Measurements from ENCODE around the gene MDFIC.

MDFIC gene

GRCh38 chr7:114957444-114957843, 35.5 kb downstream of the MDFIC start:
- no peak for DNase-seq

- no peak for DNase-seq
Measured at GRCh38 chr7:114959931-114960330, 38.0 kb downstream of the MDFIC start.

- no peak for DNase-seq
Measured at GRCh38 chr7:114962441-114962840, 40.5 kb downstream of the MDFIC start.

- DNase-seq = no peak
Measured at GRCh38 chr7:114966156-114966555, 44.3 kb downstream of the MDFIC start.

- no peak for DNase-seq
Measured at GRCh38 chr7:114969096-114969495, 47.2 kb downstream of the MDFIC start.

GRCh38 chr7:114970308-114970707, 48.4 kb downstream of the MDFIC start:
- no peak for DNase-seq

- no peak for DNase-seq
Measured at GRCh38 chr7:114970732-114971131, 48.8 kb downstream of the MDFIC start.

- no peak for DNase-seq
Measured at GRCh38 chr7:114972567-114972966, 50.7 kb downstream of the MDFIC start.

GRCh38 chr7:114973147-114973546, 51.3 kb downstream of the MDFIC start:
- no peak for DNase-seq

GRCh38 chr7:114975401-114975800, 53.5 kb downstream of the MDFIC start:
- no peak for DNase-seq

GRCh38 chr7:114976666-114977065, 54.8 kb downstream of the MDFIC start:
- no peak for DNase-seq

- no peak for DNase-seq
Measured at GRCh38 chr7:114977277-114977676, 55.4 kb downstream of the MDFIC start.

- DNase-seq = no peak
Measured at GRCh38 chr7:114979388-114979787, 57.5 kb downstream of the MDFIC start.

- no peak for DNase-seq
Measured at GRCh38 chr7:114979803-114980507, 58.1 kb downstream of the MDFIC start.

- no peak for DNase-seq
Measured at GRCh38 chr7:114981323-114981722, 59.4 kb downstream of the MDFIC start.

- DNase-seq = no peak
Measured at GRCh38 chr7:114985116-114985715, 63.3 kb downstream of the MDFIC start.

- DNase-seq = no peak
Measured at GRCh38 chr7:114986190-114987180, 64.6 kb downstream of the MDFIC start.

- no peak for DNase-seq
Measured at GRCh38 chr7:114988026-114988425, 66.1 kb downstream of the MDFIC start.

GRCh38 chr7:114988755-114989375, 67.0 kb downstream of the MDFIC start:
- DNase-seq = no peak

GRCh38 chr7:114989531-114989930, 67.6 kb downstream of the MDFIC start:
- no peak for DNase-seq

- DNase-seq = no peak
Measured at GRCh38 chr7:114997487-114998404, 75.9 kb downstream of the MDFIC start.

GRCh38 chr7:115004121-115004520, 82.2 kb downstream of the MDFIC start:
- DNase-seq = no peak

Data from NCI-H1417 treated with DMSO at 0.1 percent for 48 hours (cell line).